ENCODE measurements around the gene SNX24. TPM values are rescaled to one million over a fixed set of nuclear protein-coding genes. Genes with fewer than 3 reads are reported as not detected.
"Not testable (repeated sequence)": the region's sequence is repeated elsewhere in the genome, so short reads cannot be mapped to it uniquely, and the experiment has no call there.

Gene SNX24
- total and polyA plus RNA-seq, 2 donors (not counting 1 experiment from before 2014, with no cell fraction given): 13.4 to 22.3 TPM

- Histone ChIP-seq H3K27me3 (ENCODE audit: control insufficient read depth, insufficient read depth, low read length) (no peaks in the 10 kb centered on the region), H3K4me3 (replicated peaks in 1 of 4; ENCODE audit: control extremely low read depth in 1 of 4, insufficient read depth in 1 of 4, low read depth in 3 of 4, low read length in 4 of 4) (no peak overlapping the region), H3K4me1 (ENCODE audit: control insufficient read depth, extremely low read depth, insufficient read depth, low read length) (no peaks in the 10 kb centered on the region), H3K4me2 (ENCODE audit: extremely low read depth, insufficient read depth, low read length) (no peak overlapping the region), H3K9me3 (ENCODE audit: control insufficient read depth, insufficient read depth, low read depth, low read length) (no peaks in the 10 kb centered on the region), H3K9ac (ENCODE audit: insufficient read depth, low read length) (no peak overlapping the region), H4K20me1 (ENCODE audit: control insufficient read depth, extremely low read depth, insufficient read depth, low read length) (no peaks in the 10 kb centered on the region), H3K27ac (ENCODE audit: insufficient read depth, low read length) (no peak overlapping the region), H2AFZ (ENCODE audit: low read length) (no peak overlapping the region), H3K79me2 (ENCODE audit: control insufficient read depth, insufficient read depth, low read length) (no peaks in the 10 kb centered on the region), H3K36me3 (ENCODE audit: control insufficient read depth, insufficient read depth, low read length) (no peaks in the 10 kb centered on the region)
- DNase-seq (ENCODE audit: low read depth in 2 of 2): no peak
- TF ChIP-seq EZH2 (IDR thresholded peaks at IDR 0.05; ENCODE audit: low read length, missing control alignments) (no peak), CTCF (conservative IDR thresholded peaks at IDR 0.05 in 1 of 2, IDR thresholded peaks at IDR 0.05 in 1 of 2; ENCODE audit: low read depth in 1 of 2, low read length in 2 of 2) (no peak)
Measured at GRCh38 chr5:122965111-122965510, 119.7 kb downstream of the SNX24 start.

GRCh38 chr5:122967085-122967484 lies 121.7 kb downstream of the SNX24 start:
- Histone ChIP-seq H3K9me3 (ENCODE audit: control insufficient read depth, insufficient read depth, low read depth, low read length) (no peaks in the 10 kb centered on the region), H3K79me2 (ENCODE audit: control insufficient read depth, insufficient read depth, low read length) (no peaks in the 10 kb centered on the region), H3K27me3 (ENCODE audit: control insufficient read depth, insufficient read depth, low read length) (no peaks in the 10 kb centered on the region), H2AFZ (ENCODE audit: low read length) (no peak overlapping the region), H3K36me3 (ENCODE audit: control insufficient read depth, insufficient read depth, low read length) (no peaks in the 10 kb centered on the region), H3K27ac (ENCODE audit: insufficient read depth, low read length) (no peak overlapping the region), H4K20me1 (ENCODE audit: control insufficient read depth, extremely low read depth, insufficient read depth, low read length) (no peaks in the 10 kb centered on the region), H3K4me2 (ENCODE audit: extremely low read depth, insufficient read depth, low read length) (no peak overlapping the region), H3K4me1 (ENCODE audit: control insufficient read depth, extremely low read depth, insufficient read depth, low read length) (no peaks in the 10 kb centered on the region), H3K9ac (ENCODE audit: insufficient read depth, low read length) (no peak overlapping the region), H3K4me3 (replicated peaks in 1 of 4; ENCODE audit: control extremely low read depth in 1 of 4, insufficient read depth in 1 of 4, low read depth in 3 of 4, low read length in 4 of 4) (no peak overlapping the region)
- TF ChIP-seq EZH2 (IDR thresholded peaks at IDR 0.05; ENCODE audit: low read length, missing control alignments): no peak
- TF ChIP-seq CTCF (conservative IDR thresholded peaks at IDR 0.05 in 1 of 2, IDR thresholded peaks at IDR 0.05 in 1 of 2; ENCODE audit: low read depth in 1 of 2, low read length in 2 of 2): no peak
- no peak for DNase-seq (ENCODE audit: low read depth in 2 of 2)

DNA sequence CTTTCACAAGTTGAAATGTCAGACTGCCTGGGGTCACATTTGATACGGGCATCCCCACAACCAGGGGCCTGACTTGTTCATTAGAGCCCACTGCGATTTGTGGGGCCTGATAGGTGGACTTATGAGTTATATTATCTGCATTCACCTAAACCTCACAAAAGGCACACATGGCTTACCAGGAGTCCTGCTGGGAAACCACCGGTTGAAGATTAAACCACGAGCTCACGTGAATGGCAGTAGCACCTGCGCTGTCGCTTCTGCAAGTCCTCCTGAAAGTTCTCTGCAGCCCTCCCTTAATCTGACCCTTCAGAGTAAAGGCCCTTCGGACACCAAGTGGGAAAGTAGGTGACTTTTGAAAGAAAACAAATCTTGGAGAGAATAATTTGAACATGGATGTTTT lies 122.2 kb downstream of the SNX24 start:
- Histone ChIP-seq H3K9ac (ENCODE audit: insufficient read depth, low read length) (no peak overlapping the region), H3K9me3 (ENCODE audit: control insufficient read depth, insufficient read depth, low read depth, low read length) (no peaks in the 10 kb centered on the region), H3K36me3 (ENCODE audit: control insufficient read depth, insufficient read depth, low read length) (no peaks in the 10 kb centered on the region), H3K4me3 (replicated peaks in 1 of 4; ENCODE audit: control extremely low read depth in 1 of 4, insufficient read depth in 1 of 4, low read depth in 3 of 4, low read length in 4 of 4) (no peak overlapping the region), H3K27me3 (ENCODE audit: control insufficient read depth, insufficient read depth, low read length) (no peaks in the 10 kb centered on the region), H3K27ac (ENCODE audit: insufficient read depth, low read length) (no peak overlapping the region), H3K4me2 (ENCODE audit: extremely low read depth, insufficient read depth, low read length) (no peak overlapping the region), H2AFZ (ENCODE audit: low read length) (no peak overlapping the region), H4K20me1 (ENCODE audit: control insufficient read depth, extremely low read depth, insufficient read depth, low read length) (no peaks in the 10 kb centered on the region), H3K4me1 (ENCODE audit: control insufficient read depth, extremely low read depth, insufficient read depth, low read length) (no peaks in the 10 kb centered on the region), H3K79me2 (ENCODE audit: control insufficient read depth, insufficient read depth, low read length) (no peaks in the 10 kb centered on the region)
- TF ChIP-seq CTCF (conservative IDR thresholded peaks at IDR 0.05 in 1 of 2, IDR thresholded peaks at IDR 0.05 in 1 of 2; ENCODE audit: low read depth in 1 of 2, low read length in 2 of 2): no peak
- no peak for TF ChIP-seq EZH2 (IDR thresholded peaks at IDR 0.05; ENCODE audit: low read length, missing control alignments)
- no peak for DNase-seq (ENCODE audit: low read depth in 2 of 2)

DNA sequence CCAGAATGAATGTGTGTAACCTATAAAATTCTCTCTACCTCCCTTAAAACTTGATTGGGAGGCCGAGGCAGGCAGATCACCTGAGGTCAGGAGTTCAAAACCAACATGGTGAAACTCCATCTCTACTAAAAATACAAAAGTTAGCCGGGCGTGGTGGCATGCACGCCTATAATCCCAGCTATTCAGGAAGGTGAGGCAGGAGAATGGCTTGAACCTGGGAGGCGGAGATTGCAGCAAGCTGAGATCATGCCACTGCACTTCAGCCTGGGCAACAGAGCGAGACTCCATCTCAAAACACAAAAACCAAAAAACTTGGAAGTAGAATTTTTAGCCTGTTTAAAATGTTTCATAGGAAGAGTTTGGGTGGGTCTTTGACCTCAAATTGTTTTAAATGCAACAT lies 122.6 kb downstream of the SNX24 start:
- not testable (repeated sequence) for DNase-seq (ENCODE audit: low read depth in 2 of 2); H3K9ac ChIP-seq (ENCODE audit: insufficient read depth, low read length); H3K27me3 ChIP-seq (ENCODE audit: control insufficient read depth, insufficient read depth, low read length); H2AFZ ChIP-seq (ENCODE audit: low read length); H3K36me3 ChIP-seq (ENCODE audit: control insufficient read depth, insufficient read depth, low read length); H3K4me1 ChIP-seq (ENCODE audit: control insufficient read depth, extremely low read depth, insufficient read depth, low read length); H3K4me3 ChIP-seq (replicated peaks in 1 of 4; ENCODE audit: control extremely low read depth in 1 of 4, insufficient read depth in 1 of 4, low read depth in 3 of 4, low read length in 4 of 4); H3K79me2 ChIP-seq (ENCODE audit: control insufficient read depth, insufficient read depth, low read length); H3K27ac ChIP-seq (ENCODE audit: insufficient read depth, low read length); H3K4me2 ChIP-seq (ENCODE audit: extremely low read depth, insufficient read depth, low read length); H3K9me3 ChIP-seq (ENCODE audit: control insufficient read depth, insufficient read depth, low read depth, low read length); H4K20me1 ChIP-seq (ENCODE audit: control insufficient read depth, extremely low read depth, insufficient read depth, low read length)
